ENCODE measurements around the gene RIMS3. TPM values are rescaled to one million over a fixed set of nuclear protein-coding genes. Genes with fewer than 3 reads are reported as not detected.

Gene RIMS3
- polyA plus RNA-seq, 1 donor from 2014 or later: 31.6 TPM

- H4K20me1 ChIP-seq (ENCODE audit: insufficient read depth): no peaks in the 10 kb centered on the region
- no peaks in the 10 kb centered on the region for H3K79me2 ChIP-seq (replicated peaks; ENCODE audit: insufficient read depth, low read length)
- H3K4me3 ChIP-seq (ENCODE audit: low read length): no peak overlapping the region
- H3K27me3 ChIP-seq (ENCODE audit: insufficient read depth, low read depth, low read length): no peaks in the 10 kb centered on the region
- TF ChIP-seq CTCF (IDR thresholded peaks at IDR 0.05; ENCODE audit: poor library complexity, severe bottlenecking): no peak
- H3K9me3 ChIP-seq (ENCODE audit: low read length): no peaks in the 10 kb centered on the region
- no peaks in the 10 kb centered on the region for H3F3A ChIP-seq (ENCODE audit: insufficient read depth, low read length, poor library complexity, severe bottlenecking)
- H3K9ac ChIP-seq (ENCODE audit: low read length): no peak overlapping the region
- no peak overlapping the region for H2AFZ ChIP-seq (ENCODE audit: low read depth, low read length)
- H3K36me3 ChIP-seq (ENCODE audit: insufficient read depth, low read length): no peaks in the 10 kb centered on the region
- no peak overlapping the region for H3K4me2 ChIP-seq (ENCODE audit: low read length)
- no peak overlapping the region for H3K27ac ChIP-seq (ENCODE audit: low read length)
- H3K9me2 ChIP-seq (ENCODE audit: insufficient read depth, low read length): no peaks in the 10 kb centered on the region
These were observed 47.4 kb downstream of the RIMS3 start for GRCh38 chr1:40618108-40618507.

- Histone ChIP-seq H3K27me3 (ENCODE audit: insufficient read depth, low read depth, low read length) (no peaks in the 10 kb centered on the region), H3K4me3 (ENCODE audit: low read length) (no peak overlapping the region), H3K79me2 (replicated peaks; ENCODE audit: insufficient read depth, low read length) (no peaks in the 10 kb centered on the region), H4K20me1 (ENCODE audit: insufficient read depth) (no peaks in the 10 kb centered on the region), H3F3A (ENCODE audit: insufficient read depth, low read length, poor library complexity, severe bottlenecking) (no peaks in the 10 kb centered on the region), H3K36me3 (ENCODE audit: insufficient read depth, low read length) (no peaks in the 10 kb centered on the region), H3K4me2 (ENCODE audit: low read length) (no peak overlapping the region), H3K9me3 (ENCODE audit: low read length) (no peaks in the 10 kb centered on the region), H3K27ac (ENCODE audit: low read length) (no peak overlapping the region), H3K9ac (ENCODE audit: low read length) (no peak overlapping the region), H2AFZ (ENCODE audit: low read depth, low read length) (no peak overlapping the region), H3K9me2 (ENCODE audit: insufficient read depth, low read length) (no peaks in the 10 kb centered on the region)
- TF ChIP-seq EZH2 (IDR thresholded peaks at IDR 0.05; ENCODE audit: borderline replicate concordance, insufficient read depth, low read length, poor library complexity, severe bottlenecking) (no peak), MXI1 (conservative IDR thresholded peaks at IDR 0.05; ENCODE audit: poor library complexity, severe bottlenecking) (no peak), RAD21 (conservative IDR thresholded peaks at IDR 0.05) (peak; percentile 90), EP300 (conservative IDR thresholded peaks at IDR 0.05; ENCODE audit: poor library complexity, severe bottlenecking) (no peak), REST (IDR thresholded peaks at IDR 0.05; ENCODE audit: borderline replicate concordance) (no peak), POLR2AphosphoS5 (IDR thresholded peaks at IDR 0.05) (no peak), TAF1 (IDR thresholded peaks at IDR 0.05; ENCODE audit: low read depth) (no peak), SMC3 (conservative IDR thresholded peaks at IDR 0.05; ENCODE audit: poor library complexity) (peak; percentile 90), CTCF (IDR thresholded peaks at IDR 0.05; ENCODE audit: poor library complexity, severe bottlenecking) (peak; percentile 90)
These were observed 53.1 kb downstream of the RIMS3 start for GRCh38 chr1:40612345-40612831.

Data from neural cell (in vitro differentiated cells).